Fibroblast of lung (primary cell): ENCODE results near the gene MVP.

Source experiments
- CTCF ChIP-seq, 2 donors: IDR thresholded peaks in 1 of 2; conservative IDR thresholded peaks in 1 of 2; 1 replicate in 1 of 2; 2 replicates in 1 of 2; pipeline ENCODE4 v1.5.1; 2011 to 2012; ENCODE audit warnings: low read length in 2 of 2, control low read depth in 1 of 2, inconsistent platforms in 1 of 2, low read depth in 1 of 2, mild to moderate bottlenecking in 1 of 2
- EZH2 ChIP-seq: IDR thresholded peaks from 2 replicates; pipeline ENCODE4 v1.5.1; 2012; ENCODE audit warnings: low read length, control low read depth, mild to moderate bottlenecking; ENCODE audit errors: missing control alignments

DNA sequence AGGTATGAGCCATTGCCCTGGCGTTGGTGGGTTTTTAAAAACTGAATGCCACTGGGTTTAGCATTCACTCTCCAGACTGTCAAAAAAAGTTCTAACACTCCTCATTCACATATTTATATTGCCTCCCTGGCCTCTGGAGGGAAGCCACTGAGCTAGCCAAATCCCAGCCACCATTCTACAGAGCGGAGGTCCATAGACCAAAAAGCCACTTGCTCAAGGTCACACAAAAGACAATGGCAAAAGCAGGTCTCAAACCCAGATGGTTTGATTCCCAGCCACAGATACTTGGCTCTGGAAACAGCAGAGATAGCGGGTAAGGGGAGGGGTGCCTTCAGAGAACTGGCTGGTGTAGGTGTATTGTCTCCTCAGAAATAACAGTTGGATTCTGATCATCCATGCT, 60.8 kb downstream of the MVP start:
- TF ChIP-seq CTCF (conservative IDR thresholded peaks at IDR 0.05 in 1 of 2, IDR thresholded peaks at IDR 0.05 in 1 of 2; ENCODE audit: low read depth in 1 of 2, low read length in 2 of 2) (no peak), EZH2 (no peak)
